RKO (cell line): Measurements from ENCODE around the gene TCEA2.

ENCODE experiments used
- DNase-seq: peaks from one replicate; pipeline ENCODE4 v3.0.0-alpha.2; 2016; ENCODE audit warnings: low spot score

TCEA2 gene

GRCh38 chr20:64049060-64049877 is 13.7 kb upstream of the TCEA2 start, which contains the start of gene SOX18:
Gene SOX18 (minus strand): TSS chr20:64049639. CDS start chr20:64049516, 123 bp downstream.
- no peak for DNase-seq

- DNase-seq, result no peak
These were observed 13.1 kb upstream of the TCEA2 start for GRCh38 chr20:64049878-64050260.

- no peak for DNase-seq
These were observed 12.6 kb upstream of the TCEA2 start for GRCh38 chr20:64050261-64051032.

- DNase-seq, result no peak
These were observed 12.0 kb upstream of the TCEA2 start for GRCh38 chr20:64051033-64051452.

GRCh38 chr20:64051561-64052325 is 11.3 kb upstream of the TCEA2 start:
- DNase-seq, result no peak

- no peak for DNase-seq
These were observed 10.7 kb upstream of the TCEA2 start for GRCh38 chr20:64052326-64052722.

GRCh38 chr20:64052987-64053840 is 9.8 kb upstream of the TCEA2 start:
- no peak for DNase-seq

- peak; percentile 65 for DNase-seq
These were observed 8.9 kb upstream of the TCEA2 start for GRCh38 chr20:64053841-64054661.

- DNase-seq, result no peak
These were observed 7.6 kb upstream of the TCEA2 start for GRCh38 chr20:64055396-64055892.

GRCh38 chr20:64055893-64056638 is 6.9 kb upstream of the TCEA2 start:
- no peak for DNase-seq

GRCh38 chr20:64056639-64056888 is 6.4 kb upstream of the TCEA2 start:
- no peak for DNase-seq

GRCh38 chr20:64056889-64057627 is 5.9 kb upstream of the TCEA2 start:
- no peak for DNase-seq

GRCh38 chr20:64057628-64058498 is 5.1 kb upstream of the TCEA2 start:
- DNase-seq, result peak; percentile 40

- DNase-seq, result peak; percentile 45
These were observed 4.5 kb upstream of the TCEA2 start for GRCh38 chr20:64058536-64058935.

GRCh38 chr20:64062276-64062595 is 762 bp upstream of the TCEA2 start:
- no peak for DNase-seq

GRCh38 chr20:64063389-64064144 is 569 bp downstream of the TCEA2 start:
- DNase-seq, result no peak

- DNase-seq, result no peak
These were observed 1.2 kb downstream of the TCEA2 start for GRCh38 chr20:64064145-64064698.
